ENCODE data around the gene MRPL53. TPM values are rescaled to one million over a fixed set of nuclear protein-coding genes. Genes with fewer than 3 reads are reported as not detected.

The MRPL53 gene
- total RNA-seq, 6 donors from 2014 or later: 19.9 to 87.1 (median 30.1) TPM

DNA sequence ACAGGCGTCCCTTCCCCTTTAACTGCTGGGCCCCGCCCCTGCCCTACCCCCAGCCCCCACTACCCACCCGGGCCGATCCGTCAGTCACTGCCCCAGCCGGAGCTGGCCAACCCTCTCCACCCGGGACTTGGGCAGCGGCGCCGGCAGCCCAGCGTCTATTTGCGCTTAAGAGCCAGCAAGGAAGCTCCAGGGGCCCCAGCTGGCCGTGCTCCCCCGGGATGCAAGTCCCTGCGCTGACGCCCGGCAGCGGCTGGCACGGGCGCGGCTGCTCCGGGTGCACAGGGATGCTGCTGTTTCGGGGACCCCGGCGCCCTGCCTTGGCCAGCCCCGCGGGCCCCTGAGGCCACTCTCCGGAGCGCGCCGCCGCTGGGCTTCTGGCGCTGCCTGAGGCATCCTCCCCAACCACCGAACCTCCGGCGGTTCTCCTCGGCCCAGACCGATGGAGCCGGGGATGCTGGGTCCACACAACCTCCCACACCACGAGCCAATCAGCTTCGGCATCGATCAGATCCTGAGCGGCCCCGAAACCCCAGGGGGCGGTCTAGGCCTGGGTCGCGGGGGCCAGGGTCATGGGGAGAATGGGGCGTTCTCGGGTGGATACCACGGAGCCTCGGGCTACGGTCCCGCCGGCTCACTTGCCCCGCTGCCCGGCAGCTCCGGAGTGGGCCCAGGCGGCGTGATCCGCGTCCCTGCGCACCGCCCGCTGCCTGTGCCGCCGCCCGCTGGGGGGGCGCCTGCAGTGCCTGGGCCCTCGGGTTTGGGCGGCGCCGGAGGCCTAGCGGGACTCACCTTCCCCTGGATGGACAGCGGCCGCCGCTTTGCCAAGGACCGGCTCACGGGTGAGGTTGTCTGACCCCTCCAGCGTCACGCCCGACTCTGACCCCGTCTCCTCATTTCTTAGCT lies 42.1 kb upstream of the MRPL53 start, which contains the start of gene TLX2:
Gene TLX2 (plus strand): TSS at position 83 of the 903 bp plus-strand sequence. CDS start 357 bp downstream, at position 440.
- TF ChIP-seq, protein P1, sequence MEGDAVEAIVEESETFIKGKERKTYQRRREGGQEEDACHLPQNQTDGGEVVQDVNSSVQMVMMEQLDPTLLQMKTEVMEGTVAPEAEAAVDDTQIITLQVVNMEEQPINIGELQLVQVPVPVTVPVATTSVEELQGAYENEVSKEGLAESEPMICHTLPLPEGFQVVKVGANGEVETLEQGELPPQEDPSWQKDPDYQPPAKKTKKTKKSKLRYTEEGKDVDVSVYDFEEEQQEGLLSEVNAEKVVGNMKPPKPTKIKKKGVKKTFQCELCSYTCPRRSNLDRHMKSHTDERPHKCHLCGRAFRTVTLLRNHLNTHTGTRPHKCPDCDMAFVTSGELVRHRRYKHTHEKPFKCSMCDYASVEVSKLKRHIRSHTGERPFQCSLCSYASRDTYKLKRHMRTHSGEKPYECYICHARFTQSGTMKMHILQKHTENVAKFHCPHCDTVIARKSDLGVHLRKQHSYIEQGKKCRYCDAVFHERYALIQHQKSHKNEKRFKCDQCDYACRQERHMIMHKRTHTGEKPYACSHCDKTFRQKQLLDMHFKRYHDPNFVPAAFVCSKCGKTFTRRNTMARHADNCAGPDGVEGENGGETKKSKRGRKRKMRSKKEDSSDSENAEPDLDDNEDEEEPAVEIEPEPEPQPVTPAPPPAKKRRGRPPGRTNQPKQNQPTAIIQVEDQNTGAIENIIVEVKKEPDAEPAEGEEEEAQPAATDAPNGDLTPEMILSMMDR (IDR thresholded peaks at IDR 0.05): no peak
- no peak for TF ChIP-seq EP300 (IDR thresholded peaks at IDR 0.05)
- no peak for TF ChIP-seq POLR2A (IDR thresholded peaks at IDR 0.05)
- TF ChIP-seq POLR2AphosphoS5 (IDR thresholded peaks at IDR 0.05): no peak
- Histone ChIP-seq H3K9me3 (no peaks in the 10 kb centered on the region), H3K4me3 (peak within 1 kb of the TSS in 1 of 4 donors; percentile 49), H3K4me1 (peaks cover 25 to 31% (median 29%) of the 10 kb centered on the region in 4 donors), H3K27ac (no peak within 1 kb of the TSS), H3K36me3 (no peaks in the 10 kb centered on the region), H3K27me3 (peaks cover 6 to 62% (median 44%) of the 10 kb centered on the region in 4 donors)
- WGBS, 2 donors: 0 to 5% methylated on average over 2 to 37 of the region's 82 CpGs
- peak in 1 of 2 donors; percentile 86 for DNase-seq
- peak in 1 of 2 donors; percentile 9 for ATAC-seq (ENCODE audit: low FRiP score in 2 of 2)

DNA sequence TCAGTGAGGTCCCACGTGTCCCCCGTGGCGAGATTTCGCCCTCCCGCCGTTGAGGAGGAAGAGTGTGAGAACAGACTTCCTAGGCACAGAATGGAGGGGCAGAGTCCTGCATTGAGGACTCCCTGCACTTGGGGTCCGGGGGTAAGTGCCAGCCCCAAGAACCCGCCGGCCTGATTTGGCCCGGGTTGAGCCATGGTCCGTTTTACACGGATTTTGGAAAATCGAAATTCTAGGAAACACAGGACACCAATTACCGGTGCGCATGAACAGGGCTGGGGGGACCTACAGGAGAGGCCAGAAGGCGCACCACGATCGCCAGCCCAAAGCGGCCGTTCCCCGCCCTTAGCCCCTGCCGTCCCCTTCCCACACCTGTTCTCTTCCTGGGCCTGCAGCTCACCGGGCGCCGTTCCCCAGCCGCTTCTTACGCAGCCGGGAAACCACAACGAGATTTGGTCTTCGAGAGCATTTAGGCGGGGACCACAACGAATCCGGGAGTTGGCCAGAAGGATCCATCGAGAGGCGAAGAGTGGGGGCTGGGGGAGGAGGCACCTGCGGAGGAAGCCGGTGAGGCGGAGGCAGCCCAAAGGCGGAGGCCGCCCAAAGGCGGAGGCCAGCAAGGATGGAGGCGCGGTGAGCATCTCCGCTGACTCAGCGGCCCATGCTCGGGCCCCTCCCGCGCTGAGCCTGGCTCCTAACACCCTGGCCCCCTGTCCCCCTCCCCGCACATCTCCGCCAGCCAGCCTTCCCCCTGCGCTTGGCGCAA lies 41.3 kb upstream of the MRPL53 start:
- WGBS, 2 donors: 9 to 11% methylated on average over 32 to 46 of the region's 52 CpGs
- H3K36me3 ChIP-seq: no peaks in the 10 kb centered on the region
- H3K9me3 ChIP-seq: no peaks in the 10 kb centered on the region
- DNase-seq (peak in 1 of 2 donors; percentile 72), ATAC-seq (ENCODE audit: low FRiP score in 2 of 2) (no peak)
- H3K27me3 ChIP-seq: peaks cover 6 to 62% (median 44%) of the 10 kb centered on the region in 4 donors
- H3K4me1 ChIP-seq: peaks cover 25 to 31% (median 29%) of the 10 kb centered on the region in 4 donors
- no peak for TF ChIP-seq POLR2A (IDR thresholded peaks at IDR 0.05)
- TF ChIP-seq POLR2AphosphoS5 (IDR thresholded peaks at IDR 0.05): peak; percentile 31 to 46
- H3K4me3 ChIP-seq: peak overlapping the region in 1 of 4 donors; percentile 5
- no peak overlapping the region for H3K27ac ChIP-seq

DNA sequence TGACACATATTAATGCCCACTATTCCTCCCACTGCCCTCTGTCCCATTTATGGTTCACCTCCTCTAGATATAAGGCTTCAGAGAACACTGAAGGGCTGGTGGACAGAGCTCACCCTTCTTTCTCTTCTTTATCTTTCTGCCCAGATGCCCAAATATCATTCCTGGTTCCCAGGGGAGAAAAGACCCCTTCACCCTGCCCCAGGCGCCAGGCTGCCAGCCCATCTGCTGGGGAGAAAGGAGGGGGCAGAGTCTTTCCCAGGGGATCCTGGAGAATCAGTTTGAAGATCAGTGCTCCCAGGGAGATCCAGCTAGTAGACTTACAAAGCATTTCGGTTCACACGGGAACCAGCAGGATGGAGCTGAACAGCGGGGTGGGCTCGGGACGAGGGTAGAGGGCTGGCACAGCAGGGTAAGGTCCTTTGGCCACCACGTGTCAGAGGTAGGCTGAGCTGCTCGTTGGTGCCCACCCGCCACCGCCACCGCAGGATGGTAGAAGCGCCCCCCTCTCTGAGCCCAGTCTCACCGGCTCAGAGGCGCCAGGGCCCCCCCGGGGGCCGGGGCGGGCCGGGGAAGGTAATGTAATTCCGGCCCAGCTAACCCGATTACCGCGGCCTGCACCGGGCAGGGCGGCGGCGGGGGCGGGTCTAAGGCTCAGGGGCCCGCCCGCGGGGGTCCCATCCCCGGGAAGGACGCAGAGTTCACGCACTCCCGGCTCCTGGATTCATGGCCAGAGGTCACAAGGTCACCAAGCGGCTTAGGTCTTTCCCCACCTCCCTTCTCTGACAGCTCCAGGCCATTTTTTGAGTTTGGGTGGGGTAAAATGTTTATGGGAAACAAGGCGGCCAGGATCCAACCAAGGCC lies 40.5 kb upstream of the MRPL53 start:
- H3K27me3 ChIP-seq: peaks cover 6 to 62% (median 44%) of the 10 kb centered on the region in 4 donors
- DNase-seq: peak in 1 of 2 donors; percentile 73
- H3K27ac ChIP-seq: no peak overlapping the region
- TF ChIP-seq POLR2A (IDR thresholded peaks at IDR 0.05) (no peak), EP300 (IDR thresholded peaks at IDR 0.05) (no peak), POLR2AphosphoS5 (IDR thresholded peaks at IDR 0.05) (no peak)
- TF ChIP-seq, protein P1 (IDR thresholded peaks at IDR 0.05): no peak
- WGBS, 2 donors: 4 to 23% methylated on average over 8 to 9 of the region's 36 CpGs
- ATAC-seq (ENCODE audit: low FRiP score in 2 of 2): no peak
- H3K36me3 ChIP-seq: no peaks in the 10 kb centered on the region
- H3K4me1 ChIP-seq: peaks cover 30 to 35% (median 33%) of the 10 kb centered on the region in 4 donors
- no peak overlapping the region for H3K4me3 ChIP-seq
- no peaks in the 10 kb centered on the region for H3K9me3 ChIP-seq

DNA sequence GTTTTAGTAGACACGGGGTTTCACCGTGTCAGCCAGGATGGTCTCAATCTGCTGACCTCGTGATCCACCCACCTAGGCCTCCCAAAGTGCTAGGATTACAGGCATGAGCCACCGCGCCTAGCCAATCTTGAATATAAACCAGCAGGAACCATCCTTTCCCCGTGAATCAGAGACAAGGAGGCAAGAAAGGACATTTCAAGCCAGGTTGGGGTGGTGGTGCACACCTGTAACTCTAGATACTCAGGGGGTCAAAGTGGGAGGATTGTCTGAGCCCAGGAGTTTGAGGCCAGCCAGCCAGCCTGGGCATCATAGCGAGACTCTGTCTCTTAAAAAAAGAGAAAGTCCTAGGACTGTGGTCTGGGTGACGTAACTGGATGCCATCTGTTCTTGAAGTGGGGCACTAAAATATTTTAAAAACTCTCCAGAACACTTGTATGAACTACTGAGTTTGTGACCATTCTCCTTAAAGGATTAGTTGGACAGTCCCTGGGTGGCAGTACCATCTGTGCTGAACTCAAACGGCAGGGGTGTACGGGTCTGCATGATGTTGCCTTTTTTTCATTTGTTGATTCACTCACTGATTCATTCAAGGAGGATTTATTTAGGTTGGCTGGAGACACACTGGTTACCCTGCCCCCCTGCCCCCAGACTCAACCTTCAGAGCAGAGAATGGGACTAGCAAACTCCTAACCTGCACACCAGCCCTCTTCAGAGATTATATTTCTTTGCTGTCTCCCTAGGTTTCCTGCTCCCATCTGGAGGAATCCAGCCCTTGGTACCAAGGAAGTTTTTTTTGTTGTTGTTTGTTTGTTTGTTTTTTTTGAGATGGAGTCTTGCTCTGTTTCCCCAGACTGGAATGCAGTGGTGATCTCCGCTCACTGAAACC lies 38.9 kb upstream of the MRPL53 start:
- no peak overlapping the region for H3K4me3 ChIP-seq
- no peak for TF ChIP-seq POLR2AphosphoS5 (IDR thresholded peaks at IDR 0.05)
- no peak for TF ChIP-seq EP300 (IDR thresholded peaks at IDR 0.05)
- TF ChIP-seq POLR2A (IDR thresholded peaks at IDR 0.05): no peak
- TF ChIP-seq, protein P1 (IDR thresholded peaks at IDR 0.05): no peak
- peaks cover 6 to 50% (median 40%) of the 10 kb centered on the region in 4 donors for H3K27me3 ChIP-seq
- no peaks in the 10 kb centered on the region for H3K9me3 ChIP-seq
- DNase-seq: no peak
- WGBS, 2 donors: 28 to 42% methylated on average over 11 of the region's 11 CpGs
- no peaks in the 10 kb centered on the region for H3K36me3 ChIP-seq
- no peak overlapping the region for H3K27ac ChIP-seq
- peaks cover 35 to 43% (median 39%) of the 10 kb centered on the region in 4 donors for H3K4me1 ChIP-seq
- no peak for ATAC-seq (ENCODE audit: low FRiP score in 2 of 2)
